GDM1 (cell line): ENCODE data around the gene SUSD4.
"Not testable (repeated sequence)": the region's sequence is repeated elsewhere in the genome, so short reads cannot be mapped to it uniquely, and the experiment has no call there.

Source experiments
- DNase-seq: peaks from one replicate; lab custom pipeline; 2025; lab: John Stamatoyannopoulos, UW

The SUSD4 gene

DNA sequence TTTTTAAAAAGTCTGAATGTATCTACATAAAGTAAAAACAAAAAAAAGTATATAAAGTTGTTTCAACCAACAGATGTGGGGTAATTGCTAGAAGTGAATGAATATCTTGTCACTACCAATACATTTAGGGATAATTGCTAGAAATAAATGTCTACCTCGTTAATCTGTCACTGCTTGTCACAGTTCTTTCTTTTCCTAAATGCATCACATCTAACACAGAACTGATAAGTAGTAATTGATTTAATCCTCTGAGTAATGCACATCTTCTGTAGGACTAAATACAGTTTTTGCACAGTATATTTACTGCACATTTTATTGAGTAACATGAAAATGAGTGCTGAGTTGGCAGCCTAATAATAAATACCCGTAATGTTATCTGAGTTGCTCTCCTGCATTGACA, 72.2 kb downstream of the SUSD4 start:
- no peak for DNase-seq

DNA sequence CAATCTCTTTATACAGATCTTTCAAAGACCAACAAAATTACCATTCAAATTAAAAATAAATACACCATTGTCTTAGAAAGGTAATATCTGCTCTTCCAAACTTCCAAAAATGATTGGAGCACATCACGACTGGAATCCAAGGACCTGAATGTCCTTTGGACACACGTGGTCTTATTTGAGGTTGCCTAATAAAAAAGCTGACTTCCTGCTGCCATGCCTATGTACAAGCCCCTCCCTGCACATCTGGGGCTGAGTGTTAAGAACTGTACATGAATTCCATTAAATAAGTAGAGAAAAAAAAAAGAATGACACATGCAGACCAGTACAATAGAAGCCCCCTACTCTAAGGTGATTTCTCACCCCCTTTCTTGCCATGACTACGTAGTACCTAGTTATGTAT, 73.6 kb downstream of the SUSD4 start:
- DNase-seq: no peak

- no peak for DNase-seq
Measured at GRCh38 chr1:223289621-223290020, 74.4 kb downstream of the SUSD4 start.

- no peak for DNase-seq
Measured at GRCh38 chr1:223288826-223289225, 75.2 kb downstream of the SUSD4 start.

- DNase-seq: no peak
Measured at GRCh38 chr1:223285452-223285851, 78.5 kb downstream of the SUSD4 start.

DNA sequence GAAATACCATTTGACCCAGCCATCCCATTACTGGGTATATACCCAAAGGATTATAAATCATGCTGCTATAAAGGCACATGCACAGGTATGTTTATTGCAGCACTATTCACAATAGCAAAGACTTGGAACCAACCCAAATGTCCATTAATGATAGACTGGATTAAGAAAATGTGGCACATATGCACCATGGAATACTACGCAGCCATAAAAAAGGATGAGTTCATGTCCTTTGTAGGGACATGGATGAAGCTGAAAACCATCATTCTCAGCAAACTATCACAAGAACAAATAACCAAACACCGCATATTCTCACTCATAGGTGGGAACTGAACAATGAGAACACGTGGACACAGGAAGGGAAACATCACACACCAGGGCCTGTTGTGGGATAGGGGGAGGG, 80.3 kb downstream of the SUSD4 start:
- DNase-seq: not testable (repeated sequence)

DNA sequence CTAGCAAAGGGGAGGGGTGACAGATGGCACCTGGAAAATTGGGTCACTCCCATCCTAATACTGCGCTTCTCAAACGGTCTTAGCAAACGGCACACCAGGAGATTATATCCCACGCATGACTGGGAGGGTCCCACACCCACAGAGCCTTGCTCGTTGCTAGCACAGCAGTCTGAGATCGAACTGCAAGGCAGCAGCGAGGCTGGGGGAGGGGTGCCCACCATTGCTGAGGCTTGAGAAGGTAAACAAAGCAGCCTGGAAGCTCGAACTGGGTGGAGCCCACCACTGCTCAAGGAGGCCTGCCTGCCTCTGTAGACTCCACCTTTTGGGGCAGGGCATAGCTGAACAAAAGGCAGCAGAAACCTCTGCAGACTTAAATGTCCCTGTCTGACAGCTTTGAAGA, 85.7 kb downstream of the SUSD4 start:
- DNase-seq: not testable (repeated sequence)

DNA sequence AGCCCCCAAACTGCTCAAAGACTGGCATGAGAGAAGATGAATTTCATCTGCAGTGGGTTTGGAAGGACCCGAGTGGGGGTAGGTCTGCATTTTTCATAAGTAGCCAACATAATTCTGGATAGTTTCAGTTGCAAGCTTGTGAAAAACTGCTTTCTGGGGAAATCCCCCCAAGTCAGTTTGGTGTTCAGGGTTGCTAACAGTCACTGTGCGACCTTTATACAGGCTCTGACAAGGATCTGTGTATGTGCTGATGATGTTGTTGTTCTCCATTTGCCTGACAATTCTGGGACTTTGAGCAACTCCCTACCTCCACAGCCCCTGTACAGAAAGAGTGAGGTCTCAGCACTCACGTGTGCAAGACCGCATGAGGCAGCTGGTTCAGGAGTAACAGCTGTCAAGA, 87.9 kb downstream of the SUSD4 start:
- DNase-seq: no peak

DNA sequence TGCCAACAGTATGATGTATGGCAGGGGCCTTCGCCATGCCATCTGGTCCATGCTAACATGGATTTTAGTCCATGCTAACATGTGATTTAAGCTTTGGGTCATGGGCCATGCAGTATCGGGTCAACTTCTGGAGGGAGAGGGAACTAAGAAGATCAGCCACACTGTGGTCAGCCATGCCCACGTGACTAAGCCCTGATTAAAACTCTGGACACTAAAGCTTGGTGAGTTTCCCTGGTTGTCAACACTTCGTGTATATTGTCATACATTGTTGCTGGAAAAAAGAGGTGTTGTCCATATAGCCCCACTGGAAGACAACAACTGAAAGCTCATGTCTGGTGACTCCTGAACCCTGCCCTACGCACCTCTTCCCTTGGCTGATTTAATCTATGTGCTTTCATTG, 90.5 kb downstream of the SUSD4 start:
- DNase-seq: no peak

DNA sequence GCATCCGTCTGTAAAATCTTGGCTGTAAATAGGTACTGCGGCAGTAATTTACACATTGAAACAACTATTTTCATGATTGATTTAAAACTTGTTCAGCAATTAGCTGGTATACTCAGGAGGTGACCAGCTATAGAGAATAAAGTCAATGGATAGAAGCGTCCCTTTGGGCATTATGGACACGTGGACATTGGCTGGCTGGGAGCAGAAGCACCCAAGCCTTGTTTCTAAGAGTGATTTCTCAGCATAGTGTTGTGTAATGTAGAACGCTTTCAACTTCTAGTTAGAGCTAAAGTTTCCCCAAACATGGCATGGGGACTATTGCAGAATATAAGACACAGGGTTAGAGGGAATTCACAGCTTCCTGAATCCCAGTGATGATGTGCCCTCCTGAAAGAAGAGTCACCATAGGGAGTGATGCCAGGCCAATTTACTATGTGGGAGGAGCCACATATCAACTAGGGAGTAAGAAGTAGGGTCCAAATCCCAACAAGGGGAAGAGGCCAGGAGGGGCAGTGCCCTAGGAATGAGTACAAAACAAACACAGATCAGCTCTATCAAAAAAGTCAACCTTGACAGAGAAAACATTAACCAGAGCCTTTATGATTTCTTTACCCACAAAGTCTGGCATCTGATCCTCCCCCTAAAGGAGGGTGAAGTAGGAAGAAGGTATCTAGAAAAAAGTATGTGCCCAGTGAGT, 92.7 kb downstream of the SUSD4 start:
- DNase-seq: no peak

DNA sequence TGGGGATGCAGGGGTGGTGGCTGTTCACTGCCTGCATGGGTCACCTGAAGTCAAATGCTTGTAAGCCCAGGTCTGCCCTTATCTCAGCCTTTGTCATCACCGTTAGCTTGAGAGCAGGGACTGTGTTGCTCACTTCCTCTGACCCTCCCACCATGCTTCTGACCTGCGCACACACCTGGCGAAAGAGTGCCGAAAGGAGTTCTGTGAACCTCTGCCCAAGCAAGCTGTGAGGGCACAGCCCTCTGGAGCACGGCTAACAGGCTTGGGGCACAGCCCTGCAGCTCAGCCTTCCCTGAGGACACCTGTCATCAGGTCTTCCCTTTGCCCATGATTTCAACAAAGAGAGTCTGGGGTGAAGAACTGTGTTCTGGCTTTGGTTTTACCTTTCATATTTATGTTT, 93.8 kb downstream of the SUSD4 start:
- no peak for DNase-seq

DNA sequence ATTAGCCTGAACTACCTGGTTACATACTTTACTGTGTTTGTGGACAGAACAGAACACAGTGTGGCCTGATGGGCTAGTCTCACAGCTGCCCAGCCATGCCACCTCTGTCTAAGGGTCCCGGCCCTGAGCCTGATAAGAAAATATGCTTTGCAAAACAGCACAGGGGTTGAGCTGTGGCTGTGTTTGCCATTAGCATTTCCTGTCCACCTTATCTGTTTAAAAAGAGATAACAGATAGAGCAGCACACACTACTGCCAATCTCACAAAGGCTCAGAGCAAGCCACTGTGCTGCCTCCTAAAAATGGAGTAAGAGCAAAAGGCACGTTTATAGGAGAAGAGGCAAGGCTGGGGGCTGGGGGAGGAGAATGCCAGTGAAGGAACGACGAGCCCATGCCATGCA, 95.0 kb downstream of the SUSD4 start:
- DNase-seq: no peak

DNA sequence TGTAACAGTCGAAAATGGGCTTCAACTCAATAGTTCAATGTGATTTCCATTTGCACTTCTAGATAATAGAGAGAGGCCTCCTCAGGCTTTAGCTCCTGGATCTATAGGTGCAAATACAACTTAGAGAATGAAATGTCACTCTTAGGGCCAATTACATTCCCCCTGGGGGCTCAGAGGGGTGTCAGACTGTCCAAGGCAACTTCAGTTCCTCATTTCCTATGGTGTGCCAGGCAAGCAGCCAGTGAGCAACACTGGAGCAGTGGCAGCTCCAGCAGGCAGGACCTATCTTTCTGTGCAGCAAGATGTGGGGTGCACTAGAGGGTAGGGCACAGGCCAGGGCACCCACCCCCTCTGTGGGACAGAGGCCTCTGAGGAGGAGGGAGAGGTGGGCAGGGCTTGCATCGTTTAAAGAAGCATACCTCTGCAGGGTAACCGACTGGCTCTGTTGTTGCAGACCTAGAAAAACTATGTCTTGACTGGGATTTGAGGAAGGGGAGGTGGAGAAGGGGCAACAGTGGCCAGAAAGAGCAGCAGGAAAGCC, 97.3 kb downstream of the SUSD4 start:
- DNase-seq: no peak

GRCh38 chr1:223264983-223265908, 98.7 kb downstream of the SUSD4 start:
- no peak for DNase-seq

- DNase-seq: no peak
Measured at GRCh38 chr1:223264529-223264928, 99.4 kb downstream of the SUSD4 start.

- no peak for DNase-seq
Measured at GRCh38 chr1:223261914-223262313, 102.1 kb downstream of the SUSD4 start.

DNA sequence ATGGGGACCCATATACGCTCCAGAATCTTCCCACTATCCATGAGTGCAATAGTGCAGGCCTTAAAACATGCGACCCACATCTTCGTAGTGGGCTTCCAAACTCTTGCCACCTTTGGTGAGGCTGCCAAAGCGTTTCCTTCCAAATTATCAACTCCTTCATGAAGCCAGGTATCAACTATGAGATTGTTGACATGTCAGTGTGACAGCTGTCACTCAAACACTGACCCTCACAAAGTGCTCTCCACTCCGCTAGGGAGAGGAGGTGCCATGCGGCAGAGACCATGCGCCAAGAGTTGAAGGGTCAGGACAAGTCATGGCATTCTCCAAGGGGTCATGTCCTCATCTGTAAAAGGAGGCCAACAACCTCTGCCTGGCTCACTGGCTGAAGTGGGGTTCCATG, 103.3 kb downstream of the SUSD4 start:
- no peak for DNase-seq

DNA sequence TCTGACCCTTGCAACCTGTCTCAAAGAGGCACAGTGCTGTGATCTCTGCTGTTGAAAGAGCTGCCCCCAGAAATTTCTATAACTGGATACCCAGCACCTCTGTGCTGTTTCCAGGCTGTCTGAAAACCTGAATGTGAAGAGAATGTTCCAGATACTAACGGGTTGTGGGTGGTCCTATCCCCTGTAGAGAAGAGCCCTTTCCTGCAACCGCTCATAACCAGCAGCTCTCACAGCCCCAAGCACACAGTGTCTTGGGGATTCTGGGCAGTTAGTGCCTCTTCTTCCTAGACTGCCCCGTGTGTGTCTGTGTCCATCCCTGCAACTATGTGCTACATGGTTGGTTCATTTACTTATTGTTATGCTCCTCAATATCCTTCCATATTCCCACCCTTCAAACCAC, 104.5 kb downstream of the SUSD4 start:
- DNase-seq: no peak

- no peak for DNase-seq
Measured at GRCh38 chr1:223258751-223259198, 105.2 kb downstream of the SUSD4 start.

DNA sequence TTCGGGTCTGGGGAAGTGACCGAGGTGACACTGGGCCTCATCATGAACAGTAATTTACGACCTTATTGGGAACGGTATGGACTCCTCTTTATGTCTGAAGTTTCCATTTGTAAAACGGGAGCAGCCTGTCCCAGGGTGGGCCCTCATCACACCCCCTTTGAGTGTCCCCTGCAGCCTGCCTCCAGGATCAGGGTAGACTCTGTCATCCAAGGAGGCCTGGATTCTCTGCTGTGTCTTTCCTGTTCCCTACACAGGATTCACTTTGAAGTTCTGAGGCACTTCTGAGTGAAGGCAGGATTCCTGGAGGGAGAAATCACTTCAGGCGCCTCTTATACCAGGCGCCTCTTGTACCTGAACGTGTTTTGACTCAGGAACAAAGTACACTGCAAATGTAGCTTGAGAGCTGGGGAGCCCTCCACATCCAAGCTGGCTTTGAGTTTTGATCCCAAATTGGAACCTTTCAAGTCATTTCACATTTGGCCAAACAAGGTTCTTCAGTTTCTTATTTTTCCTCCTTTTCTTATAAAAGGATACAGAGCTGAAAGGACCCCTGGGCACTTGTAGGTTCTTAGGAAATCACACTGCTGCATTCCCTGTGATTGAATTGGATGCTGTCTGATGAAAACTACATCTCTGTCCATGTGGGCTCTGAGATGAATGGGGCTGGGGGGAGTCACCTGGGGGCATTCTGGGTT, 106.0 kb downstream of the SUSD4 start:
- DNase-seq: no peak

DNA sequence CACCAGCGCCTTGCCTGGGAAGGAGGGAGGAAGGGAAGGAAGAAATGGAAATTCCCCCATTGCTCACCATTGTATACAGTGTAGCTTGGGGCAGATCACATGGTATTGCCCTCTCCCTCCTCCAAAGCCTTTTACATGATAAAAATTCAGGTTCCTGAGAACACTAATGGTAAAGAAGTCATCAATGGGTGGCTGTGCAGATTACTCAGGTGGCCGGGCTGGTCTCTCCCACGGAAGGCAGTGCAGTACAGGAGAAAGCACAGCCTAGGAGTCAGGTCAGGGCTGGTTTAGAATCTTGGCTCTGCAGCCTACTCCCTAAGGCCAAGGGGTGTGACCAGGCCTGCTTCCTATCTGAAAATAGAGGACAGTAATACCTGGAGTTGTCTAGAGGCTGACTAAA, 107.9 kb downstream of the SUSD4 start:
- DNase-seq: no peak

- no peak for DNase-seq
Measured at GRCh38 chr1:223253916-223254315, 110.1 kb downstream of the SUSD4 start.
